ENCODE data around the gene DNAJC7.
"Not testable (repeated sequence)": the region's sequence is repeated elsewhere in the genome, so short reads cannot be mapped to it uniquely, and the experiment has no call there.

DNAJC7 gene

DNA sequence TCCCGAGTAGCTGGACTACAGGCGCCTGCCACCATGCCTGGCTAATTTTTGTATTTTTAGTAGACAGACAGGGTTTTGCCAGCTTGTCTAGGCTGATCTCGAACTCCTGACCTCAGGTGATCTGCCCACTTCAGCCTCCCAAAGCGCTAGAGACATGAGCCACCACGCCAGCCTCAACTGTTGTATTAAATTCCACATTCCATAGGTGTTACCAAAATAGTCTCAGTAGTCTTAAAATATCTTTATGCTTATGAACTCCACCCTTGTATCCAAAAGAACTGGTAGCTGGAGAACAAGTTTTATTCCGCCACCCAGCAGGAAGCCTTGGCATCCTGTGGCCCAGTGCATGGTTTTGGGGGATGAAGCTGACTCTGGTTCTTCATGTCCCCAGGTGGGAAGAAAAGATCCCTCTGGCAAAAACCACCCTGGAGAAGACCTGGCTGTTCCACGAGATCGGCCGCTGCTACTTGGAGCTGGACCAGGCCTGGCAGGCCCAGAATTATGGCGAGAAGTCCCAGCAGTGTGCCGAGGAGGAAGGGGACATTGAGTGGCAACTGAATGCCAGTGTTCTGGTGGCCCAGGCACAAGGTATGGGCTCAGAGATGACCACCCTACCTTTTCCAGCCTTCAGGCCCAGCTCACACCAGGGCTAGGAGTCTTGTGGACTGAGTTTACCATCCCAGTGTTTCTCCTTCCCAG lies 68.3 kb downstream of the DNAJC7 start:
- DNase-seq, result no peak

- no peak for DNase-seq
Observed at GRCh38 chr17:41944943-41945342, 72.3 kb downstream of the DNAJC7 start.

- no peak for DNase-seq
Observed at GRCh38 chr17:41943492-41943891, 73.7 kb downstream of the DNAJC7 start.

GRCh38 chr17:41942626-41943373 lies 74.4 kb downstream of the DNAJC7 start:
- DNase-seq, result no peak

GRCh38 chr17:41941168-41941567 lies 76.1 kb downstream of the DNAJC7 start:
- DNase-seq, result no peak

GRCh38 chr17:41939693-41940090 lies 77.5 kb downstream of the DNAJC7 start:
- DNase-seq, result no peak

DNA sequence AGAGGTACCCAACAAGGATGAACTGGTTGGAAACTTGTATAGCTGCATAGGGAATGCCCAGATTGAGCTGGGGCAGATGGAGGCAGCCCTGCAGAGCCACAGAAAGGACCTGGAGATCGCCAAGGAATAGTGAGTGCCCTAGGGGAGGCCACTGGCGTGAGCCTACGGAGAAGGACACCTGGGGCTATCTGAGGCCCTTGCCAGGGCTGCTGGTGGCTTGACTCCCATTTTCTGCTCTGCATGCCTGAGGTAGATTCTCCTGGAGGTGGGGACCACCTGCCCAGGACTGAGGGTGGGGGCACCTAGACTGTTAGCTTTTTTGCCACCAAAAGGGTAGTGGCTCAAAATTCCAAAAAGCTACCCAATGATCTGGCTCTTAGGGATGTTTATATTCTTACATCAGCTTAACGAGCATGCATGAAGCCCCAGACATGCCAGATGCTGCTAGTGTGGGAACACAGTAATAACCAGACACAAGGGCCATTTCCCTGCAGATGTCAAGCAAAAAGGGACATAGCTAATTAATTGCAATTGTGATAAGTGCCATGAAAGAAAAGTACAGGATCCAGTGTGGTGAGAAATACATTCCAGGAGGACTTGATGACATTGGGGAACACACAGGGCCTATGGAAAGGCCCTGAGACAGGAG lies 78.1 kb downstream of the DNAJC7 start:
- no peak for DNase-seq

GRCh38 chr17:41937970-41938954 lies 79.0 kb downstream of the DNAJC7 start:
- DNase-seq, result no peak

GRCh38 chr17:41935641-41936040 lies 81.6 kb downstream of the DNAJC7 start:
- DNase-seq, result no peak

DNA sequence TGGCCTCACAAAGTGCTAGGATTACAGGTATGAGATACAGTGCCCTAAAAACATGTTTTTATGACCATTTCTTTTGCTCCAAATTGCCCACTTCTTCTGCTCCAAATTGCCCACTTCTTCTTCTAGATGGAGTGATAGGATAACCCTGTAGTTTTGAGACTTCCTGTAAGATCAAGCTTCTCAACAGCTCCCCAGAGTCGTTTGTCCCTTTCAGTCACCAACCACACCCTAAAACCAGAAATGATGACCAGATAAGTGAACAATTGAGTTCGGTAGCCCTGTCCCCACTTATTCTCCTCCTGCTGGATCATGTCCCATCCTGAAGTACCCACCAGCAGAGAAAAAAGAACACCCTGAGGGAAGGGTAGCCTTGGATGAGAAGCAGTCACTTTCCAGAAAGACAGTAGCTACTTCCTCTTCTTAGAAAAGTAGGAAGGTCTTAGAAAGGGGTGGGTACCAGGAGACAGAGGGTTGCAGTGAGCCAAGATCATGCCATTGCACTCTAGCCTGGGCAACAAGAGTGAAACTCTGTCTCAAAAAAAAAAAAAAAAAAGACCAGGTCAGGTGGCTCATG lies 84.3 kb downstream of the DNAJC7 start:
- no peak for DNase-seq

DNA sequence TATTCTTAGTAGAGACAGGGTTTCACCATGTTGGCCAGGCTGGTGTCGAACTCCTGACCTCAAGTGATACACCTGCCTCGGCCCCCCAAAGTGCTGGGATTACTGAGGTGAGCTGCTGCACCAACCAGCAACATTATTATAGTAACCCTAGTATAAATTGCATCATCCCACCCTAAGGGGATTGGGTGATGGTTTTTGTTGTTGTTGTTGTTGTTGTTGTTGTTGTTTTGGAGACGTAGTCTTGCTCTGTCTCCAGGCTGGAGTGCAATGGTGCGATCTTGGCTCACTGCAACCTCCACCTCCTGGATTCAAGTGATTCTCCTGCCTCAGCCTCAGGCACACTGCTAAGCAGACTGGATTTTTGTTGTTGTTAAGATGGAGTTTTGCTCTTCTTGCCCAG lies 85.5 kb downstream of the DNAJC7 start:
- DNase-seq, result not testable (repeated sequence)

DNA sequence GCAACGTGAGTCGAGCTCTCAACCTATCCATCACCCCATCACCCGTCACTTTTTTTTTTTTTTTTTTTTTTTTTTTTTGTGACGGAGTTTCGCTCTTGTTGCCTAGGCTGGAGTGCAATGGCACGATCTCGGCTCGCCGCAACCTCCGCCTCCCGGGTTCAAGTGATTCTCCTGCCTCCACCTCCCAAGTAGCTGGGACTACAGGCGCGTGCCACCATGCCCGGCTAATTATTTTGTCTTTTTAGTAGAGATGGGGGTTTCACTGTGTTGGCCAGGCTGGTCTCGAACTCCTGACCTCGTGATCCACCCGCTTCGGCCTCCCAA lies 86.4 kb downstream of the DNAJC7 start:
- not testable (repeated sequence) for DNase-seq

GRCh38 chr17:41930009-41930832 lies 87.0 kb downstream of the DNAJC7 start, which contains the start of gene ODAD4:
ODAD4 (plus strand) TSS chr17:41930617; CDS start chr17:41930724, 107 bp downstream.
- peak; percentile 94 to 97 for DNase-seq

GRCh38 chr17:41928693-41929251 lies 88.5 kb downstream of the DNAJC7 start:
- no peak for DNase-seq
